ENCODE results near the gene PDXP. TPM values are rescaled to one million over a fixed set of nuclear protein-coding genes. Genes with fewer than 3 reads are reported as not detected.

Gene PDXP
- total and polyA plus RNA-seq, 2 of the 13 experiments (the other 11 are each of a cell fraction or from before 2014, with no cell fraction given): 58.2 to 70.6 TPM

DNA sequence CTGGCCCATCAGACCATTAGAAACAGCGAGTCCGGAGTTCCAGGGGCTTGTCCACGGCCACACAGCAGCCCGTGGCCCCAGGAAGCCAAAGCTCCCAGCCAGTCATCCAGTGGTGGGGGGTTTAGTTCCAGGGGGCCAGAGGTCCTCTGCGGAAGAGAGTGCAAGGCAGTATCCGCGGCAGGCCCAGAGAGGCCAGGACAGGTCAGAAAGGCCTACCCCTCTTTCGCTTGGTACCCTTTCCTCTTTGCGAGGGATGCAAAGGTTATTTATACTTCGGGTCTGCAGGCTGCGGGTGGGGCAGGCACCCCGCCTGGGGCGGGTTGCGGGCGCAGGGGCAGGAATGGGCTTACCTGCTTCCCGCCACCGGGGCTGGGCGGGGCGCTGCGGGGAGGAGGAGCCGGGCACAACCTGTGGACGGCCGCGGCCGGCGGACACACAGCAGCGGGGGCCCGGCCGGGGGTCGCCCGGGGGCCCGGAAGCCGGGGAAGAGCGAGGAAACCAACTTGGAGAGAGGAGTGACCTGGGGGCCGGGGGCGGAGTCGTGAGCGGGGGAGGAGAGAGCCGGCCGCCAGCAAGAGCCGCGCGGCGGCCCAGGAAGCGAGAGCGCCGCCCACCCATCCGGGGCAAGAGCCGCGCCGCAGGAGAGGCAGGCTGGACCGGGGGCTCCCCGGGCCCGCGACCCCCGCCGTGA is 19.3 kb upstream of the PDXP start, which contains the start of gene SH3BP1 (continued):
- TF ChIP-seq, protein P1, sequence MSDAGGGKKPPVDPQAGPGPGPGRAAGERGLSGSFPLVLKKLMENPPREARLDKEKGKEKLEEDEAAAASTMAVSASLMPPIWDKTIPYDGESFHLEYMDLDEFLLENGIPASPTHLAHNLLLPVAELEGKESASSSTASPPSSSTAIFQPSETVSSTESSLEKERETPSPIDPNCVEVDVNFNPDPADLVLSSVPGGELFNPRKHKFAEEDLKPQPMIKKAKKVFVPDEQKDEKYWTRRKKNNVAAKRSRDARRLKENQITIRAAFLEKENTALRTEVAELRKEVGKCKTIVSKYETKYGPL (CRISPR knock-in tag; IDR thresholded peaks at IDR 0.05): no peak
- peak; percentile 62 for TF ChIP-seq RBFOX2 (IDR thresholded peaks at IDR 0.05; ENCODE audit: low read depth, low read length)
- peak; percentile 22; the same call in 1 of the 2 replicates for TF ChIP-seq ZBTB7A (CRISPR knock-in tag; IDR thresholded peaks at IDR 0.05)
- no peak for TF ChIP-seq MAFK (conservative IDR thresholded peaks at IDR 0.05 in 1 of 2, IDR thresholded peaks at IDR 0.05 in 1 of 2; ENCODE audit: low read length in 2 of 2)
- no peak for TF ChIP-seq MLLT10 (CRISPR knock-in tag; IDR thresholded peaks at IDR 0.05)
- no peak for TF ChIP-seq ZFP41 (CRISPR knock-in tag; IDR thresholded peaks at IDR 0.05; ENCODE audit: borderline replicate concordance)
- TF ChIP-seq ZNF274 (CRISPR knock-in tag; IDR thresholded peaks at IDR 0.05): no peak
- TF ChIP-seq ZNF431 (CRISPR knock-in tag; IDR thresholded peaks at IDR 0.05; ENCODE audit: borderline replicate concordance, low read depth): no peak
- TF ChIP-seq REL (CRISPR knock-in tag; conservative IDR thresholded peaks at IDR 0.05): no peak
- no peak for TF ChIP-seq ZNF776 (CRISPR knock-in tag; IDR thresholded peaks at IDR 0.05)
- TF ChIP-seq, protein P2, sequence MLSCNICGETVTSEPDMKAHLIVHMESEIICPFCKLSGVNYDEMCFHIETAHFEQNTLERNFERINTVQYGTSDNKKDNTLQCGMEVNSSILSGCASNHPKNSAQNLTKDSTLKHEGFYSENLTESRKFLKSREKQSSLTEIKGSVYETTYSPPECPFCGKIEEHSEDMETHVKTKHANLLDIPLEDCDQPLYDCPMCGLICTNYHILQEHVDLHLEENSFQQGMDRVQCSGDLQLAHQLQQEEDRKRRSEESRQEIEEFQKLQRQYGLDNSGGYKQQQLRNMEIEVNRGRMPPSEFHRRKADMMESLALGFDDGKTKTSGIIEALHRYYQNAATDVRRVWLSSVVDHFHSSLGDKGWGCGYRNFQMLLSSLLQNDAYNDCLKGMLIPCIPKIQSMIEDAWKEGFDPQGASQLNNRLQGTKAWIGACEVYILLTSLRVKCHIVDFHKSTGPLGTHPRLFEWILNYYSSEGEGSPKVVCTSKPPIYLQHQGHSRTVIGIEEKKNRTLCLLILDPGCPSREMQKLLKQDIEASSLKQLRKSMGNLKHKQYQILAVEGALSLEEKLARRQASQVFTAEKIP (CRISPR knock-in tag; IDR thresholded peaks at IDR 0.05; ENCODE audit: borderline replicate concordance): no peak
- TF ChIP-seq, protein P3, sequence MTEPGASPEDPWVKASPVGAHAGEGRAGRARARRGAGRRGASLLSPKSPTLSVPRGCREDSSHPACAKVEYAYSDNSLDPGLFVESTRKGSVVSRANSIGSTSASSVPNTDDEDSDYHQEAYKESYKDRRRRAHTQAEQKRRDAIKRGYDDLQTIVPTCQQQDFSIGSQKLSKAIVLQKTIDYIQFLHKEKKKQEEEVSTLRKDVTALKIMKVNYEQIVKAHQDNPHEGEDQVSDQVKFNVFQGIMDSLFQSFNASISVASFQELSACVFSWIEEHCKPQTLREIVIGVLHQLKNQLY (CRISPR knock-in tag; IDR thresholded peaks at IDR 0.05): no peak
- TF ChIP-seq HES4 (CRISPR knock-in tag; IDR thresholded peaks at IDR 0.05; ENCODE audit: borderline replicate concordance): no peak
- TF ChIP-seq TBX3 (IDR thresholded peaks at IDR 0.05; ENCODE audit: borderline replicate concordance): no peak
- TF ChIP-seq ZNF30 (CRISPR knock-in tag; IDR thresholded peaks at IDR 0.05): no peak
- no peak for TF ChIP-seq ZSCAN12 (CRISPR knock-in tag; IDR thresholded peaks at IDR 0.05)
- no peak for TF ChIP-seq FOXA1 (IDR thresholded peaks at IDR 0.05)
- TF ChIP-seq FOXA1 (CRISPR knock-in tag; IDR thresholded peaks at IDR 0.05): no peak
- TF ChIP-seq, protein P4, sequence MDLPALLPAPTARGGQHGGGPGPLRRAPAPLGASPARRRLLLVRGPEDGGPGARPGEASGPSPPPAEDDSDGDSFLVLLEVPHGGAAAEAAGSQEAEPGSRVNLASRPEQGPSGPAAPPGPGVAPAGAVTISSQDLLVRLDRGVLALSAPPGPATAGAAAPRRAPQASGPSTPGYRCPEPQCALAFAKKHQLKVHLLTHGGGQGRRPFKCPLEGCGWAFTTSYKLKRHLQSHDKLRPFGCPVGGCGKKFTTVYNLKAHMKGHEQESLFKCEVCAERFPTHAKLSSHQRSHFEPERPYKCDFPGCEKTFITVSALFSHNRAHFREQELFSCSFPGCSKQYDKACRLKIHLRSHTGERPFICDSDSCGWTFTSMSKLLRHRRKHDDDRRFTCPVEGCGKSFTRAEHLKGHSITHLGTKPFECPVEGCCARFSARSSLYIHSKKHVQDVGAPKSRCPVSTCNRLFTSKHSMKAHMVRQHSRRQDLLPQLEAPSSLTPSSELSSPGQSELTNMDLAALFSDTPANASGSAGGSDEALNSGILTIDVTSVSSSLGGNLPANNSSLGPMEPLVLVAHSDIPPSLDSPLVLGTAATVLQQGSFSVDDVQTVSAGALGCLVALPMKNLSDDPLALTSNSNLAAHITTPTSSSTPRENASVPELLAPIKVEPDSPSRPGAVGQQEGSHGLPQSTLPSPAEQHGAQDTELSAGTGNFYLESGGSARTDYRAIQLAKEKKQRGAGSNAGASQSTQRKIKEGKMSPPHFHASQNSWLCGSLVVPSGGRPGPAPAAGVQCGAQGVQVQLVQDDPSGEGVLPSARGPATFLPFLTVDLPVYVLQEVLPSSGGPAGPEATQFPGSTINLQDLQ (CRISPR knock-in tag; IDR thresholded peaks at IDR 0.05): no peak
- no peak for TF ChIP-seq MTA3 (CRISPR knock-in tag; IDR thresholded peaks at IDR 0.05)
- TF ChIP-seq FOXA3 (CRISPR knock-in tag; IDR thresholded peaks at IDR 0.05): 0 out of 2 replicates have a peak, but pooled peaks have one; percentile 16
- no peak for TF ChIP-seq KDM3A (CRISPR knock-in tag; IDR thresholded peaks at IDR 0.05; ENCODE audit: low read depth)
- TF ChIP-seq AGO2 (optimal IDR thresholded peaks at IDR 0.05; ENCODE audit: low read depth, low read length): peak; percentile 56
- TF ChIP-seq ZNF367 (CRISPR knock-in tag; IDR thresholded peaks at IDR 0.05; ENCODE audit: borderline replicate concordance): no peak
- TF ChIP-seq NFE2L2 (IDR thresholded peaks at IDR 0.05; ENCODE audit: low read length): no peak
- no peak for TF ChIP-seq EHMT2 (IDR thresholded peaks at IDR 0.05; ENCODE audit: borderline replicate concordance, low read depth, low read length)
- no peak for TF ChIP-seq ZNF678 (CRISPR knock-in tag; IDR thresholded peaks at IDR 0.05)
- no peak for TF ChIP-seq MXD4 (CRISPR knock-in tag; IDR thresholded peaks at IDR 0.05)

Data from HepG2 (cell line).